NCI-H345 treated with DMSO at 0.1 percent for 48 hours (cell line): Measurements from ENCODE around the gene MLEC.
"Not testable (repeated sequence)": the region's sequence is repeated elsewhere in the genome, so short reads cannot be mapped to it uniquely, and the experiment has no call there.

Source experiments
- DNase-seq: peaks from one replicate; lab custom pipeline; 2025; ENCODE audit not compliant: unreplicated experiment; lab: John Stamatoyannopoulos, UW

The MLEC gene

GRCh38 chr12:120720234-120720986, 33.5 kb downstream of the MLEC start:
- no peak for DNase-seq

DNA sequence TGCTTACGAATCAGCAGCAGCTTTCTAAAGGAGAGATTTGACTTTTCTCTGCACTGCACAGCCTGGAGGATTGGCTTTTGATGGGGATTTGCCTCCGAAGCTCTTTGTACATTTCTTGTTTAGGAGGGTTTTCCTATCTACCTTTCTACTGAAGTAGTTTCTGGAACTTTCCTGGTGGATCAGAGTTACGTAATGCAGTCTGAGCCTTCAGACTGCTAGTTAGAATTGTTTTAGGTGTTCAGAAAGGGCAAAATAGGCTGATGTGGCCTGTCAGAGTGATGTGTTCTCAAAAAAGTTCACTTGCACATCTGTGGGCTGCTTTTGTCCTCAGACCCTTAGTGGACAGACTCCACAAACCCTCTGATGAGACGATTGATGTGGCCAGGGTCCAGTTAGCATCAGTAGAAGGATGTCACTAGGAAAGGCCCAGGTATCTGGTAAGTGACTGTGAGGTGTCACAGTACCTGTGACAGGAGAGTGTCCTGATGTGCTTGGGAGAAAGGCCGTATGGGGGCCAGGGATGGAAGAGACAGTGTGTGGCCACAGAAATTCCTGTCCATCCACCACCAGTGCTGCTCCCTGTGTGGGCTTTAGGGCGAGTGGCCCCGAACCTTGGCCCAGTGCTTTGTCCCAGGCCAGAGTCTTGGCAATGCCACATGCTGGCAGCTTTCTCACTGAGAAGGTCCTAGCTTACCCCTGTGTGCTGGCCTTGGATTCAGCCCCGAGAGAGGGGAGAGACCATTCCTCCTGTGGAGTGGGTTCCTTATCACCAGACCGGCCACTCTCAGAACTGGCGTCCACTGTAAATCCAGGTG, 34.2 kb downstream of the MLEC start:
- DNase-seq, result no peak

- no peak for DNase-seq
Measured at GRCh38 chr12:120721866-120722265, 34.9 kb downstream of the MLEC start.

- no peak for DNase-seq
Measured at GRCh38 chr12:120722784-120723183, 35.8 kb downstream of the MLEC start.

GRCh38 chr12:120724720-120725119, 37.8 kb downstream of the MLEC start:
- DNase-seq, result no peak

DNA sequence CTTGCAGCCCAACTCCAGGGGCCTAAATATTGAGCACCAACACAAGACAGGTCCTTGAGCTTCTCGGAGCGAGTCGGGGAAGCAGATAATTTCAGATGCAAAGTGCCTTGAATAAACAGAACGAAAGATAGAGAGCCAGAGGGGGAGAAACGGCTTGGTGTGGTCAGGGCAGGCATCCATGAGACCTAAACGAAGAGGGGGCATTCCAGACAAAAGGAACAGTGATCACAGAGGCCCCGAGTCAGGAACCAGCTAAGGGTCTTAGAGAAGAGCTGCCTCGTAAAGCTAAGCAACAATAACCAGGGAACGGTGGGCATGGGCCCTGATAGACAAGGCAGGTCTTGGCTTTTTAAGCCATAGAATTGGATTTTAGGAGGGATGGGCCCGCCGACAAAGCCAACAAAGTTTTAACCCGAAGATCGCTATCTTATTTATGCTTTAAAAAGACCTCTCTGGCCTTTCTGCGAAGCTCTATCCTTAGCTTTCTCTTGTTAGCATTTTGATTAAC, 38.3 kb downstream of the MLEC start:
- DNase-seq, result no peak

DNA sequence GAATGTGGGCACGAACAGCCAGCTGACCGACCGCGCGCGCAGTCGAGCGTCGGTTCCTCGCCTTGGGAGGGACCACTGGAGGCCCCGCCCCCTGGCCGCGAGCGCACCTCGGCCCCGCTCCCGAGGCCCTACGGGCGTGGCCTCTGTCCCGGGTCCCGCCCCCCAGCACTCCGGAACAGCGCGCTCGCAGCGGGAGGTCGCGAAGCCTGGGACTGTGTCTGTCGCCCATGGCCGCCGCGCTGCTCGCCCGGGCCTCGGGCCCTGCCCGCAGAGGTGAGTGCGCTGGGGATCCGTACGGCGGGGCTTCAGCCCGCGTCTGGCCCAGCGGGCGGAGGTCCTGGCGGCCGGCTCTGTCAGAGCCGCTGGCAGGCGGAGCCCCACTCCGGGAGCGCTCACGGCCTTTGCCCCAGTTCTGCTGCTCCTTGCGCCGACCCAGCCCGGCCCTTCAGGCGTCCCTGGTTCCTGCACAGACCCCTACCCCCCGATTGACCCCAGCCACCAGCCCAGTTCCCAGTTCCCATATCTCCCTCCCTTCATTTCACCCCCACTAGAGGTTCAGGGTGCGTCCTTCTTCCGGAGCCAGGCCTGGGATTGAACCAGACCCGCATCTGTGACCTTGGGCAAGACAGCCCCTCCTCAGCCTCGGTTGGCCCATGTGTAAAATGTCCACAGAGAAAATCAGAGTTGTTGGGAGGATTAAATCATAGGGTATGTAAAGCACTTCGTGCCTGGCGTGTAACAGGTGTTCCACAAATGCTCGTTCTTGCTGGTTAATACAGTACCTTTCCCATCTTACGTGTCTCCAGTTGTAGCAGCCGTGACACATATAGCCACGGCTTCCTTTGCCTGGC, 38.9 kb downstream of the MLEC start, which contains the start of gene ACADS:
ACADS (plus strand) TSS at position 168 of the 851 bp plus-strand sequence; CDS start at position 228, 60 bp downstream.
- peak; percentile 82 for DNase-seq

DNA sequence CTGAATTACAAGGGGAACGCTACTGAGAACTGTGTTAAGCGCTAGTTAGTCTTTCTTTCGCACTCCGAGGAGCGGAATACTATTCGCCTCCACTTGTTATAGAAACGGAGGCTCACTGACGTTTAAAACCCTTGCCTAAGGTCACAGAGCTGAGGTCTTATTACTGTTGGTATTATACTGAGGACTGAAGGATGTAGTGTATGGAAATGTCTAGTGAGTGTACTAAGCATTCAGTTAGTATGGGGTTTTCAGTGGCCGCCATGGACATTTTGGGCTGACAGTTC, 39.5 kb downstream of the MLEC start:
- DNase-seq, result no peak

DNA sequence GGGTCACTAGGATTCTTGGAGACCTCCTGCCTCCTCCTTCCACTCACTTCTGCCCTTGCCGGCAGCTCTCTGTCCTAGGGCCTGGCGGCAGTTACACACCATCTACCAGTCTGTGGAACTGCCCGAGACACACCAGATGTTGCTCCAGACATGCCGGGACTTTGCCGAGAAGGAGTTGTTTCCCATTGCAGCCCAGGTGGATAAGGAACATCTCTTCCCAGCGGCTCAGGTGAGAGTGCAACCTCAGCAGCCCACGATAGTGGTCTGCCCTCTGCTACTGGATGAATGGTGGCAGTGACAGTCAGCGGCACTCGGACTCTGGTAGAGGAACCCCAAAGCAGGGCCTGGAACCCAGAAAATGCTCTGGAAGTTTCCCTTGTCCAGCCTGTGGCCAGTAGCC, 40.0 kb downstream of the MLEC start:
- no peak for DNase-seq

DNA sequence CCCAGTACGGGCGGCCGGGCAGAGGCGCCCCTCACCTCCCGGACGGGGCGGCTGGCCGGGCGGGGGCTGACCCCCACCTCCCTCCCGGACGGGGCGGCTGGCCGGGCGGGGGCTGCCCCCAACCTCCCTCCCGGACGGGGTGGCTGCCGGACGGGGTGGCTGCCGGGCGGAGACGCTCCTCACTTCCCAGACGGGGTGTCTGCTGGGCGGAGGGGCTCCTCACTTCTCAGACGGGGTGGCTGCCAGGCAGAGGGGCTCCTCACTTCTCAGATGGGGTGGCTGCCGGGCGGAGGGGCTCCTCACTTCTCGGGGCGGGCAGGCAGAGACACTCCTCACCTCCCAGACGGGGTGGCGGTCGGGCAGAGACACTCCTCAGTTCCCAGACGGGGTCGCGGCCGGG, 45.2 kb downstream of the MLEC start:
- DNase-seq, result not testable (repeated sequence)

GRCh38 chr12:120733574-120733973, 46.6 kb downstream of the MLEC start:
- no peak for DNase-seq

DNA sequence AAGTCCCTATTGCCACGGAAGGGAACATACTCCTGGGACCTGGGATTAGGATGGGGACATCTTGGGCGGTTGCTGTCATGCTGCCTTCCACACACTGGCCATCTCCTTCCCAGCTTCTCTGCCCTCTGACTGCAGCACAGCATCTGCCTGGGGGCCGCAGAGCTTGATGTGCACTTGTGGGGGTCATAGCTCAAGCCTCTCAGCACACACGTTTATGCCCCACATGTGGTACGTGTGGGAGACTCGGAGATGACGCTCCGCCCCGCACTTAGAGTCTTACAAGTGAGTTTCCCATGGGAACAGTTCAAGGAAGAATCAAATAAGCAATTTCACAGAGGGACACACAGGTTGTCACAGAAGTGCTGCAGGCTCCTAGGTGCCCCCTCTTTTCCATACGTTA, 47.3 kb downstream of the MLEC start:
- no peak for DNase-seq

DNA sequence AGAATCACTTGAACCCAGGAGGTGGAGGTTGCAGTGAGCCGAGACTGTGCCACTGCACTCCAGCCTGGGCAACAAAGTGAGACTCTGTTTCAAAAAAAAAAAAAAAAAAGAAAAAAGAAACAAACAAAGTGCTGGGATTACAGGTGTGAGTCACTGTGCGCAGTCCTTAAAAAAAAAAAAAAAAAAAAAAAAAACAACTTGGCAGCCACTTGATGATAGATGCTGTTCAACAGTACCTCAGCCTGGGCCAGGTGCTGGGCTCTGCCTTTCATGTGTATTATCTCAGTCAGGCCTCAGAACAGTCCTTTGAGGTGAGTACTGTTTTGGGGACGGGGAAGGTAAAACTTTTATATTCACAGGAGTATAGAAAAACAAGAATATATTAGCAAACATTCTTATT, 48.2 kb downstream of the MLEC start:
- no peak for DNase-seq

DNA sequence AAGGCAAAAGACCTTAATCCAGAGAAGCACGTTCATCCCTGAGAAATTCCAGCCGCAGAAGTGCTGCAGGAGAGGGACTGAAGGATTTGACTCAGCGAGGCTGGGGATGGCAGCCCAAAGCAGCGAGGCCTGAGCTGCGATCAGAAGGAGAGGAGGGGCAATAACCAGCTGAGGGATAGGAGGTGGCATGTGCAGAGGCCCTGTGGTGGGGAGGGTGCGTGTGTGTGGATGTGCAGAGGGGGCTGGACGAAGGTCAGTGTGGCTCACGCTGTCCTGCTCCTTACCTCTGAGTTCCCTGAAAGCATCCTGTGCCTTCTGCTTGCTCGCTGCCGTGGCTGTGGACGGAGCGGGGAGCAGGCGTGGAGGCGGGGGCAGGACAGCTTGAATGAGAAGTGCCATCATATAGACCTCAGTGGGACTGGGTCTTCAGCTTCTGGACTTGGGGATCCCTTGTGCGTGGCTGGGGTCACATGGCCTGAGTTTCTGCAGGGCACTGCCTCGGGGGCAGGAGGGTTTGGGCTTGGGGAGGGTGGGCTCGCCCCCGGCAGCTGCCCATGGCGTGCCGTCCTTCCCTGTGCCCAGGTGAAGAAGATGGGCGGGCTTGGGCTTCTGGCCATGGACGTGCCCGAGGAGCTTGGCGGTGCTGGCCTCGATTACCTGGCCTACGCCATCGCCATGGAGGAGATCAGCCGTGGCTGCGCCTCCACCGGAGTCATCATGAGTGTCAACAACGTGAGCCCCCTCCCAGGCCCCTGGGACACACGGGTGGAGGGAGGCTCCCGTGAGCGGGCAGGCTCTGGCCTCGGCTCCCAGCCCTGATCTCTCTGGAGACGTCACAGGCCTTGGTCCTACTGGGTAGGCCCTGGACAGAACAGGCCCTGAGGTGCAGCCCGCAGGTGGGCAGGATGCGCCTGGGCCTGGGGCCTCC, 49.7 kb downstream of the MLEC start:
- DNase-seq, result no peak

GRCh38 chr12:120737557-120738251, 50.8 kb downstream of the MLEC start:
- DNase-seq, result no peak

GRCh38 chr12:120738252-120739030, 51.5 kb downstream of the MLEC start:
- DNase-seq, result no peak

DNA sequence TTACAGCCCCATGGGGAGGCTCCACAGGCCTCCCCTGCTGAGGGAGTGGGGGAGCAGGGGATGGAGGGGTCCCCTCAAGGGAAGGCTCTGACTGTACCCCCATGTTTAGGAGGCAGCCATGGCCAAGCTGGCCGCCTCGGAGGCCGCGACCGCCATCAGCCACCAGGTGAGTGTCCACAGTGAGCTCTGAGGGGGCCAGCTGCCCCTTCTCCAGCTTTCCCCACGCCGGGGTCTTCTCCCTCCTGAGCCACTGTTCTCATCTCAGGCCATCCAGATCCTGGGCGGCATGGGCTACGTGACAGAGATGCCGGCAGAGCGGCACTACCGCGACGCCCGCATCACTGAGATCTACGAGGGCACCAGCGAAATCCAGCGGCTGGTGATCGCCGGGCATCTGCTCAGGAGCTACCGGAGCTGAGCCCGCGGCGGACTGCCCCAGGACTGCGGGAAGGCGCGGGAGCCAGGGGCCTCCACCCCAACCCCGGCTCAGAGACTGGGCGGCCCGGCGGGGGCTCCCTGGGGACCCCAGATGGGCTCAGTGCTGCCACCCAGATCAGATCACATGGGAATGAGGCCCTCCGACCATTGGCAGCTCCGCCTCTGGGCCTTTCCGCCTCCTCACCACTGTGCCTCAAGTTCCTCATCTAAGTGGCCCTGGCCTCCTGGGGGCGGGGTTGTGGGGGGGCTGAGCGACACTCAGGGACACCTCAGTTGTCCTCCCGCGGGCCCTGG, 52.2 kb downstream of the MLEC start:
- DNase-seq, result no peak
